Neutrophil (primary cell): ENCODE data around the gene EIF2S3.

ENCODE experiments used
- H3K27ac ChIP-seq: fragments of 200-600 bp; sonication (generic); 2 replicates; pipeline ENCODE4 v1.5.1; 2016; ENCODE audit warnings: mild to moderate bottlenecking, moderate library complexity
- H3K27me3 ChIP-seq: fragments of 200-600 bp; sonication (generic); 2 replicates; pipeline ENCODE4 v1.6.0; 2016; ENCODE audit warnings: mild to moderate bottlenecking
- H3K36me3 ChIP-seq: fragments of 200-600 bp; sonication (generic); 2 replicates; pipeline ENCODE4 v1.5.1; 2017
- H3K4me1 ChIP-seq, 2 experiments: fragments of 200-600 bp in 1 of 2; sonication (generic) in 1 of 2; 1 replicate in 1 of 2; 2 replicates in 1 of 2; pipeline versions ENCODE4 v1.5.1 to v1.6.1; 2013 to 2016; ENCODE audit warnings: low read depth in 1 of 2, low read length in 1 of 2, mild to moderate bottlenecking in 1 of 2, moderate library complexity in 1 of 2; ENCODE audit not compliant: control insufficient read depth in 1 of 2, insufficient read depth in 1 of 2
- H3K4me3 ChIP-seq, 2 experiments: fragments of 200-600 bp in 1 of 2; sonication (generic) in 1 of 2; 1 replicate in 1 of 2; 2 replicates in 1 of 2; pipeline ENCODE4 v1.5.1; 2013 to 2016; ENCODE audit warnings: low read depth in 1 of 2, low read length in 1 of 2, mild to moderate bottlenecking in 1 of 2, moderate library complexity in 1 of 2
- H3K9me3 ChIP-seq: fragments of 200-600 bp; sonication (generic); 2 replicates; pipeline ENCODE4 v1.5.1; 2016
- CTCF ChIP-seq: fragments of 200-600 bp; sonication (generic); IDR thresholded peaks from 2 replicates; pipeline ENCODE4 v1.5.1; 2016; ENCODE audit warnings: antibody characterized with exemption

The EIF2S3 gene

DNA sequence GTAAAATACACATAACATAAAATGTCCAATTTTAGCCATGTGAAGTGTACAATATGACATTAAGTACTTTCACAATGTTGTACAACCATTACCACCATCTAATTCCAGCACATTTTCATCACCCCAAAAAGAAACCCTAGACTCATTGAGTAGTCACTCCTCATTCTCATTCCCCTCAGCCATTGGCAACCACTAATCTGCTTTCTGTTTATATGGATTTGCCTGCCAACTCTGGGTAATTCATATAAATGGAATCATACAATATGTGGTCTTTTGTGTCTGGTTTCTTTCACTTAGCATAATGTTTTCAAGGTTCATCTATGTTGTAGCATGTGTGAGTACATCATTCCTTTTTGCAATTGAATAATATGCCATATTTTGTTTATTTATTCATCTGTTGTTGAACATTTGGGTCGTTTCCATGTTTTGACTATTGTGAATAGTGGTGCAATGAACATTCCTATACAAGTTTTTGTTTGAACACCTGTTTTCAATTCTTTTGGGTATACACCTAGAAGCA lies 43.0 kb downstream of the EIF2S3 start:
- TF ChIP-seq CTCF: no peak
- Histone ChIP-seq H3K9me3 (no peaks in the 10 kb centered on the region), H3K4me1 (no peaks in the 10 kb centered on the region), H3K27me3 (no peaks in the 10 kb centered on the region), H3K4me3 (no peak overlapping the region), H3K36me3 (no peaks in the 10 kb centered on the region), H3K27ac (no peak overlapping the region)

GRCh38 chrX:24098932-24099331 lies 44.2 kb downstream of the EIF2S3 start:
- Histone ChIP-seq H3K27ac (no peak overlapping the region), H3K27me3 (no peaks in the 10 kb centered on the region), H3K4me3 (no peak overlapping the region), H3K4me1 (no peaks in the 10 kb centered on the region), H3K36me3 (no peaks in the 10 kb centered on the region), H3K9me3 (no peaks in the 10 kb centered on the region)
- TF ChIP-seq CTCF: no peak

DNA sequence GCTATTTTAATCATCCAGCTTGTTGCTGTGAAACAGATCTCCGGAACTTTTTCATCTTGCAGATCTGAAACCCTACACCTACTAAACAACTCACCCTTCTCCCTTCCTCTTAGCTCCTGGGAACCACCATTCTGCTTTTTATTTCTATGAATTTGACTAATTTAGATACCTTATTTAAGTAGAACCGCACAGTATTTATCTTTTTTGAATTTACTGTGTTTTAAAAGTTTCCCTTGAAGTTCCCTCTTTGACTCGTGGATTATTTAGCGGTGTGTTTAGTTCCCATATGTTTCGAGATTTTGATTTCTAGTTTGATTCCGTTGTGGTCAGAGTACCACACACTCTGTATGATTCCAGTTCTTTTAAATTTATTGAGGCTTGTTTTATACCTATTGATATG lies 44.6 kb downstream of the EIF2S3 start:
- Histone ChIP-seq H3K27ac (no peak overlapping the region), H3K36me3 (no peaks in the 10 kb centered on the region), H3K27me3 (no peaks in the 10 kb centered on the region), H3K4me1 (no peaks in the 10 kb centered on the region), H3K9me3 (no peaks in the 10 kb centered on the region), H3K4me3 (no peak overlapping the region)
- no peak for TF ChIP-seq CTCF

DNA sequence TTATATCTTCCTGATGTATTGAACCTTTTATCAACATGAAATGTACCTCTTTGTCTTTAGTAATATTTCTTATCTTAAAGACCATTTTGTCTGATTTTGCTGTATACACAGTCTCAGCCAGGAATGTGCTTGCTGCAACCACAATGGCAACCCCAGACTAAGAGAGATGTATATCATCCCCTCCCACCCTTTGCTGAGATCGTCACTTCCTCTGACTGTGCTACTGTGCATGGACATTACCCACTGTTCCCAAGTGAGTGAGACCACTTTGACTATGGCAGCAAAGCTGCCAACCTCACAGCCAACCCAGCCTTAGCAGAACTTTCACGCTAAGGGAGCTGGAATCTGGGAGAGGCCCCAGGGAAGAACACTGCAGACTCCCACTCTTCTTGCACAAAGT lies 46.0 kb downstream of the EIF2S3 start:
- TF ChIP-seq CTCF: no peak
- no peaks in the 10 kb centered on the region for H3K4me1 ChIP-seq

DNA sequence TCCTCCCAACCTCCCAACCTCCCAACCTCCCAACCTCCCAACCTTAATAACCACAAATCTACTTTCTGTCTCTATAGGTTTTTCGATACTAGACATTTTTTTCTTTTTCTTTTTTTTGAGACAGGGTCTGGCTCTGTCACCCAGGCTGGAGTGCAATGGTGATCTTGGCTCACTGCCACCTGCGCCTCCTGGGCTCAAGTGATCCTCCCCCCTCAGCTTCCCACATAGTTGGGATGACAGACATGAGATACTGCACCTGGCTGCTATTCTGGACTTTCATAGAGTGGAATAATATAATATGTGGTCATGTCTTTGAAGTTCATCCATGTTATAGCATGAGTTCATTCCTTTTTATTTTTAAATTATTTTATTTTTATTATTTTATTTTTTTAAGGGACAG lies 55.3 kb downstream of the EIF2S3 start:
- Histone ChIP-seq H3K27ac (no peak overlapping the region), H3K4me3 (no peak overlapping the region), H3K36me3 (no peaks in the 10 kb centered on the region), H3K9me3 (no peaks in the 10 kb centered on the region), H3K27me3 (no peaks in the 10 kb centered on the region), H3K4me1 (no peaks in the 10 kb centered on the region)
- TF ChIP-seq CTCF: no peak

More for the DNA sequence above, 46.0 kb downstream of the EIF2S3 start:
- no peaks in the 10 kb centered on the region for H3K9me3 ChIP-seq
- no peak overlapping the region for H3K27ac ChIP-seq
- H3K36me3 ChIP-seq: no peaks in the 10 kb centered on the region
- H3K27me3 ChIP-seq: no peaks in the 10 kb centered on the region
- H3K4me3 ChIP-seq: no peak overlapping the region

GRCh38 chrX:24113181-24113580 lies 58.4 kb downstream of the EIF2S3 start:
- TF ChIP-seq CTCF: no peak
- no peaks in the 10 kb centered on the region for H3K4me1 ChIP-seq
- no peaks in the 10 kb centered on the region for H3K27me3 ChIP-seq
- no peak overlapping the region for H3K27ac ChIP-seq
- H3K36me3 ChIP-seq: no peaks in the 10 kb centered on the region
- no peaks in the 10 kb centered on the region for H3K9me3 ChIP-seq
- no peak overlapping the region for H3K4me3 ChIP-seq
